ENCODE results near the gene UTP20. TPM values are rescaled to one million over a fixed set of nuclear protein-coding genes. Genes with fewer than 3 reads are reported as not detected.
"Not testable (repeated sequence)": the region's sequence is repeated elsewhere in the genome, so short reads cannot be mapped to it uniquely, and the experiment has no call there.

UTP20 gene
- total and polyA plus RNA-seq, 2 donors (not counting 3 experiments of a cell fraction or from before 2014, with no cell fraction given): 4.6 to 23.1 TPM

GRCh38 chr12:101379149-101379548 lies 99.2 kb downstream of the UTP20 start:
- Histone ChIP-seq H3K27ac (ENCODE audit: insufficient read depth, low read depth, low read length) (no peak overlapping the region), H3K9me1 (replicated peaks; ENCODE audit: control insufficient read depth, extremely low read depth, insufficient read depth, low read length) (no peaks in the 10 kb centered on the region), H3K79me2 (ENCODE audit: control insufficient read depth, insufficient read depth, low read length) (no peaks in the 10 kb centered on the region), H3K9me3 (replicated peaks; ENCODE audit: control insufficient read depth, insufficient read depth, low read length) (no peaks in the 10 kb centered on the region), H3K4me2 (ENCODE audit: insufficient read depth, low read length) (no peak overlapping the region), H3K9ac (replicated peaks; ENCODE audit: extremely low read depth, insufficient read depth, low read length) (no peak overlapping the region), H3K4me3 (replicated peaks in 1 of 3; ENCODE audit: insufficient read depth in 1 of 3, low read depth in 1 of 3, low read length in 3 of 3) (no peak overlapping the region), H2AFZ (ENCODE audit: low read depth, low read length) (no peak overlapping the region), H3K36me3 (ENCODE audit: control insufficient read depth in 2 of 2, extremely low read depth in 1 of 2, insufficient read depth in 2 of 2, low read length in 2 of 2) (peaks cover 4 to 6% of the 10 kb centered on the region in 2 experiments), H3K4me1 (ENCODE audit: control insufficient read depth, extremely low read depth, insufficient read depth, low read length) (no peaks in the 10 kb centered on the region), H4K20me1 (replicated peaks; ENCODE audit: control insufficient read depth, extremely low read depth, insufficient read depth, low read length) (no peaks in the 10 kb centered on the region), H3K27me3 (ENCODE audit: control insufficient read depth in 2 of 2, insufficient read depth in 2 of 2, low read length in 2 of 2) (no peaks in the 10 kb centered on the region)
- no peak for FAIRE-seq
- no peak for DNase-seq (ENCODE audit: low read depth, low spot score)
- ChIA-PET POLR2A (no interaction called here), CTCF (no interaction called here)
- dilution Hi-C loops (cut with MboI; ENCODE audit: extremely low pct_ligation_motif_present, low sequenced_read_pairs) (no loop called here), intact Hi-C loops (cut with micrococcal nuclease) (no loop called here)
- TF ChIP-seq EZH2 (IDR thresholded peaks at IDR 0.05; ENCODE audit: borderline replicate concordance, low read depth, low read length, severe bottlenecking) (no peak), POLR2A (IDR thresholded peaks at IDR 0.05; ENCODE audit: low read depth, low read length) (no peak), CTCF (IDR thresholded peaks at IDR 0.05; ENCODE audit: extremely low read depth in 1 of 2, insufficient read depth in 1 of 2, low read depth in 1 of 2, low read length in 2 of 2) (no peak), MAX (IDR thresholded peaks at IDR 0.05; ENCODE audit: insufficient read depth, insufficient read length) (no peak), JUN (IDR thresholded peaks at IDR 0.05; ENCODE audit: borderline replicate concordance, insufficient read depth, insufficient read length, low read depth) (no peak), MYC (IDR thresholded peaks at IDR 0.05; ENCODE audit: low read depth, low read length) (no peak), FOS (IDR thresholded peaks at IDR 0.05; ENCODE audit: borderline replicate concordance, insufficient read depth, low read length) (no peak), POLR2AphosphoS5 (IDR thresholded peaks at IDR 0.05; ENCODE audit: insufficient read depth, low read depth, low read length) (no peak), GATA2 (IDR thresholded peaks at IDR 0.05; ENCODE audit: insufficient read depth, insufficient read length, low read depth, low read length) (no peak)
- no TSS peak for BruUV-seq (replicated peaks)

- H3K27ac ChIP-seq (ENCODE audit: insufficient read depth, low read depth, low read length); POLR2A ChIA-PET; CTCF ChIA-PET; H3K4me3 ChIP-seq (replicated peaks in 1 of 3; ENCODE audit: insufficient read depth in 1 of 3, low read depth in 1 of 3, low read length in 3 of 3); H4K20me1 ChIP-seq (replicated peaks; ENCODE audit: control insufficient read depth, extremely low read depth, insufficient read depth, low read length); H3K27me3 ChIP-seq (ENCODE audit: control insufficient read depth in 2 of 2, insufficient read depth in 2 of 2, low read length in 2 of 2); BruUV-seq (replicated peaks); DNase-seq (ENCODE audit: low read depth, low spot score); FAIRE-seq; H2AFZ ChIP-seq (ENCODE audit: low read depth, low read length); dilution Hi-C loops (cut with MboI; ENCODE audit: extremely low pct_ligation_motif_present, low sequenced_read_pairs); intact Hi-C loops (cut with micrococcal nuclease); H3K9me1 ChIP-seq (replicated peaks; ENCODE audit: control insufficient read depth, extremely low read depth, insufficient read depth, low read length); H3K79me2 ChIP-seq (ENCODE audit: control insufficient read depth, insufficient read depth, low read length); H3K4me1 ChIP-seq (ENCODE audit: control insufficient read depth, extremely low read depth, insufficient read depth, low read length); H3K9ac ChIP-seq (replicated peaks; ENCODE audit: extremely low read depth, insufficient read depth, low read length); H3K4me2 ChIP-seq (ENCODE audit: insufficient read depth, low read length); H3K9me3 ChIP-seq (replicated peaks; ENCODE audit: control insufficient read depth, insufficient read depth, low read length): not testable (repeated sequence)
- H3K36me3 ChIP-seq (ENCODE audit: control insufficient read depth in 2 of 2, extremely low read depth in 1 of 2, insufficient read depth in 2 of 2, low read length in 2 of 2): peaks cover 9 to 17% of the 10 kb centered on the region in 2 experiments
These were observed 111.3 kb downstream of the UTP20 start for GRCh38 chr12:101391181-101391580.

Measured in endothelial cell of umbilical vein (primary cell).